ENCODE measurements around the gene CAMKMT.

Gene CAMKMT

DNA sequence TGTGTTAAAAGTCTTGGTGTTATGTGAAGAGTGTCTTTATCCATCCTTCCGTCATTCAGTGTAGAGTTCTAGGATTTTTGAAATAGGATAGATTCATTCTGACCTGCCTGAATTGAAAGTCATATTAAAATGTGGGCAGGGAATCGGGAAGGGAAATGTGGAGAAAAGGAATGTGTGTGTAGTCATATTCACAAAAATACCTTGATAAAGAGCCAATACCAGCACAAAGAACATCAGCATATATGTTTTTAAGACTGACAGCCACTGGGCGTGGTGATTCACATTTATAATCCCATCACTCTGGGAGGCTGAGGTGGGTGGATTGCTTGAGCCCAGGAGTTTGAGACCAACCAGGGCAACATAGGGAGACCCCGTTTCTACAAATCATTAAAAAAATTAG lies 188.1 kb downstream of the CAMKMT start:
- Histone ChIP-seq H3K9ac (ENCODE audit: low read length) (no peak overlapping the region), H3K4me2 (ENCODE audit: low read length) (no peak overlapping the region), H3F3A (ENCODE audit: insufficient read depth, low read length) (no peaks in the 10 kb centered on the region), H2AFZ (ENCODE audit: low read length) (no peak overlapping the region), H3K79me2 (ENCODE audit: insufficient read depth, low read length) (no peaks in the 10 kb centered on the region), H3K27me3 (ENCODE audit: insufficient read depth, low read length) (no peaks in the 10 kb centered on the region), H3K9me2 (ENCODE audit: low read depth, low read length) (no peaks in the 10 kb centered on the region), H3K4me3 (ENCODE audit: low read depth, low read length, poor library complexity, severe bottlenecking) (no peak overlapping the region), H3K27ac (ENCODE audit: low read depth, low read length, poor library complexity, severe bottlenecking) (no peak overlapping the region), H3K36me3 (ENCODE audit: insufficient read depth, low read length) (no peaks in the 10 kb centered on the region), H4K20me1 (ENCODE audit: insufficient read depth, low read length) (no peaks in the 10 kb centered on the region), H3K4me1 (ENCODE audit: insufficient read depth, low read length, severe bottlenecking) (no peaks in the 10 kb centered on the region), H3K9me3 (ENCODE audit: low read length) (no peaks in the 10 kb centered on the region)
- no peak for TF ChIP-seq EZH2 (IDR thresholded peaks at IDR 0.05; ENCODE audit: borderline replicate concordance, low read length)
- TF ChIP-seq, protein P1, sequence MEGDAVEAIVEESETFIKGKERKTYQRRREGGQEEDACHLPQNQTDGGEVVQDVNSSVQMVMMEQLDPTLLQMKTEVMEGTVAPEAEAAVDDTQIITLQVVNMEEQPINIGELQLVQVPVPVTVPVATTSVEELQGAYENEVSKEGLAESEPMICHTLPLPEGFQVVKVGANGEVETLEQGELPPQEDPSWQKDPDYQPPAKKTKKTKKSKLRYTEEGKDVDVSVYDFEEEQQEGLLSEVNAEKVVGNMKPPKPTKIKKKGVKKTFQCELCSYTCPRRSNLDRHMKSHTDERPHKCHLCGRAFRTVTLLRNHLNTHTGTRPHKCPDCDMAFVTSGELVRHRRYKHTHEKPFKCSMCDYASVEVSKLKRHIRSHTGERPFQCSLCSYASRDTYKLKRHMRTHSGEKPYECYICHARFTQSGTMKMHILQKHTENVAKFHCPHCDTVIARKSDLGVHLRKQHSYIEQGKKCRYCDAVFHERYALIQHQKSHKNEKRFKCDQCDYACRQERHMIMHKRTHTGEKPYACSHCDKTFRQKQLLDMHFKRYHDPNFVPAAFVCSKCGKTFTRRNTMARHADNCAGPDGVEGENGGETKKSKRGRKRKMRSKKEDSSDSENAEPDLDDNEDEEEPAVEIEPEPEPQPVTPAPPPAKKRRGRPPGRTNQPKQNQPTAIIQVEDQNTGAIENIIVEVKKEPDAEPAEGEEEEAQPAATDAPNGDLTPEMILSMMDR (IDR thresholded peaks at IDR 0.05; ENCODE audit: low read length) = no peak

DNA sequence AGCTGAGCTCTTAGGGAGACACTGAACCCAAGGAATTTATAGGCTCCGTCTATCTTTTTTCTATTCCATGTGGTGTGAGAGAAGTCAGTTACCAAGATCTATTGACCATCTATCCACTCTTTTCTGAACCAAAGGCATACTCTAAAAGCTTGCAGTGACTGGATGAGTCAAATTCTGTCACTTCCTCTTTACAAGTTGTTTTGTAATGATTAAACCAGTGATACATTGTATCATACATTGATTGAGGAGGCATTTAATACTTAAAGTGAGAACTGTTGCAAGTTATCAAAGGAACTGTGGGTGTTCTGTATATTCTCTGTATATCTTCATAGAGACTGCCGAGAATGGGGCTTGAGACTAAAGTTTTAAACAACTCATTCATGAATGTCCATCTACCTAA lies 188.8 kb downstream of the CAMKMT start:
- no peak overlapping the region for H3K27ac ChIP-seq (ENCODE audit: low read depth, low read length, poor library complexity, severe bottlenecking)
- no peaks in the 10 kb centered on the region for H3K27me3 ChIP-seq (ENCODE audit: insufficient read depth, low read length)
- H3K4me2 ChIP-seq (ENCODE audit: low read length) = no peak overlapping the region
- no peaks in the 10 kb centered on the region for H3F3A ChIP-seq (ENCODE audit: insufficient read depth, low read length)
- H3K9me2 ChIP-seq (ENCODE audit: low read depth, low read length) = no peaks in the 10 kb centered on the region
- H3K36me3 ChIP-seq (ENCODE audit: insufficient read depth, low read length) = no peaks in the 10 kb centered on the region
- H4K20me1 ChIP-seq (ENCODE audit: insufficient read depth, low read length) = no peaks in the 10 kb centered on the region
- no peak overlapping the region for H2AFZ ChIP-seq (ENCODE audit: low read length)
- H3K4me1 ChIP-seq (ENCODE audit: insufficient read depth, low read length, severe bottlenecking) = no peaks in the 10 kb centered on the region
- H3K9ac ChIP-seq (ENCODE audit: low read length) = no peak overlapping the region
- H3K79me2 ChIP-seq (ENCODE audit: insufficient read depth, low read length) = no peaks in the 10 kb centered on the region
- H3K9me3 ChIP-seq (ENCODE audit: low read length) = no peaks in the 10 kb centered on the region
- H3K4me3 ChIP-seq (ENCODE audit: low read depth, low read length, poor library complexity, severe bottlenecking) = no peak overlapping the region
- TF ChIP-seq, protein P1 (IDR thresholded peaks at IDR 0.05; ENCODE audit: low read length) = no peak
- TF ChIP-seq EZH2 (IDR thresholded peaks at IDR 0.05; ENCODE audit: borderline replicate concordance, low read length) = no peak

DNA sequence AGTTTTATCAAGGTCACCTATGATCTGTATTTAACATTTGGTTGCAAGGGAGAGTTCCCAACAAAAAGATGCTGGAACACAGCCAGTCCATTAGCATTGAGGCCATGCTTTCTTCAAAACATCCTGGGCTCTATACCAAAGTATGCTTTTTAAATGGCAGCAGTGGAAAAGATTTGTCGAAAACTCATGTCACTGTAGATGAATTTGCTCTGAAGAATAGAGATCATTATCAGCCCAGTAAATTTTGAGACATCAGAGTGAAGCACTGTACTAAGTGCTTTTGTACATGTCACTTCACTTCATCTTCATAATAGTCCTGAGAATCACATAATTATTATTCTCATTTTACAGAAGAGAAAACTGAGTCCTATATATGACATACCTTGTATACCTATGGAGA lies 189.8 kb downstream of the CAMKMT start:
- TF ChIP-seq, protein P1 (IDR thresholded peaks at IDR 0.05; ENCODE audit: low read length) = no peak
- TF ChIP-seq EZH2 (IDR thresholded peaks at IDR 0.05; ENCODE audit: borderline replicate concordance, low read length) = no peak
- no peaks in the 10 kb centered on the region for H3K9me3 ChIP-seq (ENCODE audit: low read length)
- no peaks in the 10 kb centered on the region for H4K20me1 ChIP-seq (ENCODE audit: insufficient read depth, low read length)
- no peaks in the 10 kb centered on the region for H3K4me1 ChIP-seq (ENCODE audit: insufficient read depth, low read length, severe bottlenecking)
- no peak overlapping the region for H3K9ac ChIP-seq (ENCODE audit: low read length)
- no peak overlapping the region for H3K4me3 ChIP-seq (ENCODE audit: low read depth, low read length, poor library complexity, severe bottlenecking)
- no peaks in the 10 kb centered on the region for H3K36me3 ChIP-seq (ENCODE audit: insufficient read depth, low read length)
- H3F3A ChIP-seq (ENCODE audit: insufficient read depth, low read length) = no peaks in the 10 kb centered on the region
- H3K79me2 ChIP-seq (ENCODE audit: insufficient read depth, low read length) = no peaks in the 10 kb centered on the region
- H3K9me2 ChIP-seq (ENCODE audit: low read depth, low read length) = no peaks in the 10 kb centered on the region
- no peak overlapping the region for H3K4me2 ChIP-seq (ENCODE audit: low read length)
- no peak overlapping the region for H3K27ac ChIP-seq (ENCODE audit: low read depth, low read length, poor library complexity, severe bottlenecking)
- H2AFZ ChIP-seq (ENCODE audit: low read length) = no peak overlapping the region
- no peaks in the 10 kb centered on the region for H3K27me3 ChIP-seq (ENCODE audit: insufficient read depth, low read length)
